ENCODE measurements around the gene CFAP221. TPM values are rescaled to one million over a fixed set of nuclear protein-coding genes. Genes with fewer than 3 reads are reported as not detected.

The CFAP221 gene
- polyA plus RNA-seq, 1 experiment: 0.12 TPM

DNA sequence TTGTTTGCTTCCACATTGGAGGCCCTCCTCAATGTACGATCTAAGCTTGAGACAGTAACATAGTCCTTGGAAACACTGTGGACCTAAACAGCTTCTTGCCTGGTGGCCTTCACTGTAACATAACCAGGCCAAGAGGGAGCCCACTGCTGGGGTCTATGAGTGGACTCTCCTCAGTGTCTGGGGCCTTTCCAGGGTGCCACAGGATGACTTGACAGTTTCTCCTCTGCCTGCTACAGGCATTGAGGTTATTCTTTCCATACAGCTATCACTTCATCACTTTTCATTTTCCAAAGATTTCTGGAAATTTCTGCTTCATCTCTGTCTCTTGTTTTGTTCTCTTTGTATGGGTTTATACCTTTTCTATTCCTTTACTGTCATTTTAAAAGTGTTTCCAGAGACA is 31.3 kb upstream of the CFAP221 start:
- TF ChIP-seq, protein P1, sequence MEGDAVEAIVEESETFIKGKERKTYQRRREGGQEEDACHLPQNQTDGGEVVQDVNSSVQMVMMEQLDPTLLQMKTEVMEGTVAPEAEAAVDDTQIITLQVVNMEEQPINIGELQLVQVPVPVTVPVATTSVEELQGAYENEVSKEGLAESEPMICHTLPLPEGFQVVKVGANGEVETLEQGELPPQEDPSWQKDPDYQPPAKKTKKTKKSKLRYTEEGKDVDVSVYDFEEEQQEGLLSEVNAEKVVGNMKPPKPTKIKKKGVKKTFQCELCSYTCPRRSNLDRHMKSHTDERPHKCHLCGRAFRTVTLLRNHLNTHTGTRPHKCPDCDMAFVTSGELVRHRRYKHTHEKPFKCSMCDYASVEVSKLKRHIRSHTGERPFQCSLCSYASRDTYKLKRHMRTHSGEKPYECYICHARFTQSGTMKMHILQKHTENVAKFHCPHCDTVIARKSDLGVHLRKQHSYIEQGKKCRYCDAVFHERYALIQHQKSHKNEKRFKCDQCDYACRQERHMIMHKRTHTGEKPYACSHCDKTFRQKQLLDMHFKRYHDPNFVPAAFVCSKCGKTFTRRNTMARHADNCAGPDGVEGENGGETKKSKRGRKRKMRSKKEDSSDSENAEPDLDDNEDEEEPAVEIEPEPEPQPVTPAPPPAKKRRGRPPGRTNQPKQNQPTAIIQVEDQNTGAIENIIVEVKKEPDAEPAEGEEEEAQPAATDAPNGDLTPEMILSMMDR (IDR thresholded peaks at IDR 0.05; ENCODE audit: insufficient read depth, low read depth, low read length): no peak
- DNase-seq (ENCODE audit: low read depth): no peak
- Histone ChIP-seq H3K36me3 (ENCODE audit: control insufficient read depth, insufficient read depth, low read length) (no peaks in the 10 kb centered on the region), H3K27me3 (ENCODE audit: control insufficient read depth, insufficient read depth, low read length) (no peaks in the 10 kb centered on the region), H3K4me3 (ENCODE audit: low read depth, low read length) (no peak overlapping the region)
- ChIA-PET POLR2A (no interaction called here), CTCF (interaction anchor here (0.5 kb wide), 1 partner anchor 15 kb away, joined by 3 read pairs; no protein-coding TSS in a partner anchor)

DNA sequence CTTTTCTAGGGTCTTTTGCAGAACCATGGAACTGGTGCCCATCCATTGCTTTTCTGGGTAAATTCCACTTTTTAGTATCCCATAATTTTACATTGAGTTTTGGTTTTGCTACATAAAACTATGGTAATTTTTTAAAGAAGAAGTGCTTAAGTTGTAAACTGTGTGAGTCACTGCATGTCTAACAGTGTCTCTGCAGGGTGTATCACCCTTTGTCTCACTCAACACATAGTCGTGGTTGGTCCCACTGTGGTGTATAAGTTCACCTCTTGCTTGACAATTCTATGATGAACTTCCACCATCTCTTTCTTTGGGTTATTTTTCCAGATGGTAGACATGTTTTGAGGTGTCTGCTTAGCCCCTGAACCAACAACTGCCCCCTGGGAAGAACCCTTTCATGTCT is 30.4 kb upstream of the CFAP221 start:
- POLR2A ChIA-PET: no interaction called here
- no peak for DNase-seq (ENCODE audit: low read depth)
- no peaks in the 10 kb centered on the region for H3K36me3 ChIP-seq (ENCODE audit: control insufficient read depth, insufficient read depth, low read length)
- CTCF ChIA-PET: no interaction called here
- TF ChIP-seq, protein P1 (IDR thresholded peaks at IDR 0.05; ENCODE audit: insufficient read depth, low read depth, low read length): no peak
- no peak overlapping the region for H3K4me3 ChIP-seq (ENCODE audit: low read depth, low read length)
- H3K27me3 ChIP-seq (ENCODE audit: control insufficient read depth, insufficient read depth, low read length): no peaks in the 10 kb centered on the region

DNA sequence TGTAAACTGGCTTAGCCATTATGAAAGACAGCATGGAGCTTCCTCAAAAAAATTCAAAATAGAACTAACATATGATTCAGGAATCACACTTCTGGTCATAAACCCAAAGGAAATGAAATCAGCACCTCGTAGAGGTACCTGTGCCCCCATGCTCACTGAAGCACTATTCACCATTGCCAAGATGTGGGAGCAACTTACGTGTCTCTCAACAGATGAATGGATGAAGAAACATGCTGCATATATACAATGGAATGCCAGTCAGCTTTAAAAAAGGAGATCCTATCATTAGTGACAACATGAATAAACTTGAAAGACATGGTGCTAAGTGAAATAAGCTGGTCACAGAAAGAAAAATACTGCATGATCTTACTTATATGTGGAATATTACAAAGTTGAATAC is 28.1 kb upstream of the CFAP221 start:
- H3K27me3 ChIP-seq (ENCODE audit: control insufficient read depth, insufficient read depth, low read length): no peaks in the 10 kb centered on the region
- DNase-seq (ENCODE audit: low read depth): no peak
- CTCF ChIA-PET: interaction anchor here (1.5 kb wide), 1 partner anchor 138 kb away, joined by 5 read pairs; no protein-coding TSS in a partner anchor
- no peaks in the 10 kb centered on the region for H3K36me3 ChIP-seq (ENCODE audit: control insufficient read depth, insufficient read depth, low read length)
- TF ChIP-seq, protein P1 (IDR thresholded peaks at IDR 0.05; ENCODE audit: insufficient read depth, low read depth, low read length): no peak
- POLR2A ChIA-PET: interaction anchor here (0.7 kb wide), 1 partner anchor 354 kb away, joined by 15 read pairs; no protein-coding TSS in a partner anchor
- H3K4me3 ChIP-seq (ENCODE audit: low read depth, low read length): no peak overlapping the region

- CTCF ChIA-PET: interaction anchor here (0.7 to 2.0 kb wide), 6 partner anchors 9 to 136 kb away, joined by 3 to 5 read pairs (median 4); no protein-coding TSS in a partner anchor
- POLR2A ChIA-PET: no interaction called here
Observed at GRCh38 chr2:119517433-119517832, 26.8 kb upstream of the CFAP221 start.

DNA sequence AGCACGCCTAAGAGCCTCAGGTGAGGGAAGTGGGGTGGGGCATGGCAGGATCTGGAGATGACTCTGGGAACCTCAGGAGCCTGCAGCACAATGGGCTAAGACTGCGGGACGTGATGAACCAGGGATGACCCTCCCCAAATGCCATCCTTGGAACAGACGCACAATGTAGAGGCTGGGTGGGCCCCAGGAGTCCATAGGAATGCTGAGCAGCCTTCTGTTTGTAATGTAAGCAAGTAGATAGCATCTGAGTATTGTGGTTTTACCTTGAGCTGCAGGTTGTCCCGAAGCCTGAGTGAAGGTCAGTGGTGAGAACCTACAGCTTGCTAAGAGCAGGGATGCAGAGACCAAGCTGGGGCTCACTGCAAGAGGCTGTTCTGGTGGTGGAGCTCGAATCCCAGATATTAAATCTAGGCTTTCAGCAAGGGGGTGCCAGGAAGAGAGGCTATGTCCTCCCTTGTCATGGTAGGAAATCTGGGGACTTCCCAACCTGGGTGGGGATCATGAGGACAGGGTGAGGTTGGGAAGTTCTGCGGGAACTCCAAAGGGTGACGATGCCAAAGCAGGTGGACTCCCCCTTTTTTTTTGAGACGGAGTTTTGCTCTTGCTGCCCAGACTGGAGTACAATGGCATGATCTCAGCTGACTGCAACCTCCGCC is 25.7 kb upstream of the CFAP221 start:
- DNase-seq (ENCODE audit: low read depth): no peak
- Histone ChIP-seq H3K4me3 (ENCODE audit: low read depth, low read length) (no peak overlapping the region), H3K27me3 (ENCODE audit: control insufficient read depth, insufficient read depth, low read length) (peaks cover 7% of the 10 kb centered on the region), H3K36me3 (ENCODE audit: control insufficient read depth, insufficient read depth, low read length) (no peaks in the 10 kb centered on the region)
- ChIA-PET CTCF (interaction anchor here (1.4 to 2.0 kb wide), 2 partner anchors 12 to 24 kb away, joined by 5 to 6 read pairs; no protein-coding TSS in a partner anchor), POLR2A (no interaction called here)
- TF ChIP-seq, protein P1 (IDR thresholded peaks at IDR 0.05; ENCODE audit: insufficient read depth, low read depth, low read length): no peak

More at GRCh38 chr2:119517433-119517832, 26.8 kb upstream of the CFAP221 start:
- TF ChIP-seq, protein P1 (IDR thresholded peaks at IDR 0.05; ENCODE audit: insufficient read depth, low read depth, low read length): peak; percentile 78
- no peaks in the 10 kb centered on the region for H3K36me3 ChIP-seq (ENCODE audit: control insufficient read depth, insufficient read depth, low read length)
- no peak for DNase-seq (ENCODE audit: low read depth)
- no peaks in the 10 kb centered on the region; the same call in 1 of the 2 replicates for H3K27me3 ChIP-seq (ENCODE audit: control insufficient read depth, insufficient read depth, low read length)
- no peak overlapping the region for H3K4me3 ChIP-seq (ENCODE audit: low read depth, low read length)

Measured in BJ (cell line).